Measurements from ENCODE around the gene KAZN. TPM values are rescaled to one million over a fixed set of nuclear protein-coding genes. Genes with fewer than 3 reads are reported as not detected.
A peak's percentile ranks its signal among the peaks of the same experiment; 100 is the strongest.
"Not testable (repeated sequence)": the region's sequence is repeated elsewhere in the genome, so short reads cannot be mapped to it uniquely, and the experiment has no call there.

Gene KAZN
- polyA plus RNA-seq, 1 donor = 14.6 TPM

GRCh38 chr1:14961661-14962267, 363.3 kb downstream of the KAZN start:
- DNase-seq = no peak

GRCh38 chr1:14962407-14962806, 363.9 kb downstream of the KAZN start:
- DNase-seq = no peak

DNA sequence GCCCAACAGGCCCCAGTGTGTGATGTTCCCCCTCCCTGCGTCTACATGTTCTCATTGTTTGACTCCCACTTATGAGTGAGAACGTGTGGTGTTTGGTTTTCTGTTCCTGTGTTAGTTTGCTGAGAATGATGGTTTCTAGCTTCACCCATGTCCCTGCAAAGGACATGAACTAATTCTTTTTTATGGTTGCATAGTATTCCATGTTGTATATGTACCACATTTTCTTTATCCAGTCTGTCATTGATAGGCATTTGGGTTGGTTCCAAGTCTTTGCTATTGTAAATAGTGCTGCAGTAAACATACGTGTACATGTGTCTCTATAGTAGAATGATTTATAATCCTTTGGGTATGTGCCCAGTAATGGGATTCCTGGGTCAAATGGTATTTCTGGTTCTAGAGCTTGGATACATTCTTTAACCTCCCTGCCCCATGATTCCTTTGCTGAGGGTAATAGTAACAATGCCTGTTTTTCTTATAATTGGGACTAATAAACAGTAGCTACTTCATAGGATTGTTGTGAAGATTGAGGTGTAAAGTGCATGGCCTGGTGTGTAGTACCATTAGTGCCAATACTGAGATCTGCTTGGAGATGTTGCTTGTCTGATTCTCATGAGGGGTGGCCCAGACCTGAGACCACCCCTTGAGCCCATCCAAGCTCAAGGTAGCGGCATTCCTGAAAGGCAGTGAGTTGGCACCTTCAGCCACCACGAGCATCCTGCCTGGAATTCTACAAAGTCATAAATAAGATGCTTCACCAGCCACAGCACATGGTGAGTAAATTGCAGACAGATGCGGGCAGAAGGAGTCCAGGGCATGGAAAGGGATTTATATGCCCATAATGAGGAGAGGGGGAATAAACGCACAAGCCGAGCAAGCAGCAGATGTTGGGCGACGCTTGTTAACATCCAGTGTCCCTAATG, 365.6 kb downstream of the KAZN start:
- not testable (repeated sequence) for DNase-seq

- DNase-seq = no peak
Measured at GRCh38 chr1:14964711-14965055, 366.2 kb downstream of the KAZN start.

GRCh38 chr1:14968251-14968851, 369.9 kb downstream of the KAZN start:
- DNase-seq = no peak

GRCh38 chr1:14969006-14969405, 370.5 kb downstream of the KAZN start:
- no peak for DNase-seq

DNA sequence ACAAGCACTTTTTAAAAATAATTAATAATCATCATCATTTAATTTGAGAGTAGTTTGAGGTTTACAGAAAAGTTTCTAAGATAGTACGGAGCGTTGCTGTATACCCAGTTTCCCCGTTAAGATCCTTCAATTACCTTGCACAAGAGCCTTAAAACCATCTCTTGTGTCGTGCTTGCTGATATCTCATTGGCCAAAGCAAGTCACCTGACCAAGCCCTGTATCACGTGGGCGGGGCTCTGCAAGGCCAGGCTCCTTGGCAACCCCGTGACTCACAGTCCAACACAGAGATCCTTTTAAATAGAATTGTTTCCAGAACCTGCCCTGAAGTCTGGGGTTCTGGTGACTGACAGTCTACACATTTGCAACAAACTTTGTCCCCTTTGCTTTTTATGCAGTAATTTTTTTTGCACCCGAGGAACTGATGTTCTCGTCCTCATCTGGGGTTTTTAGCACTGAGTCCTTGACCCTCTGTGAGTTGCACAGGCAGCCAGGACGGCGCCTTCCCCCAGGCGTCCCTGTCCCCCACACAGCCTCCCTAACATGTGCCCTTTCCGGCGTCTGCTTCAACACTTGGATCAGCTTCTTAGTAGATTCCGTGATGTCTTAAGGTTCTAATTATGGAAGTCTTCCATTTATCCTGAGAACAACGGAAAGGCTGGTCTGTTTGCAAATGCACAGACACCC, 371.8 kb downstream of the KAZN start:
- no peak for DNase-seq

DNA sequence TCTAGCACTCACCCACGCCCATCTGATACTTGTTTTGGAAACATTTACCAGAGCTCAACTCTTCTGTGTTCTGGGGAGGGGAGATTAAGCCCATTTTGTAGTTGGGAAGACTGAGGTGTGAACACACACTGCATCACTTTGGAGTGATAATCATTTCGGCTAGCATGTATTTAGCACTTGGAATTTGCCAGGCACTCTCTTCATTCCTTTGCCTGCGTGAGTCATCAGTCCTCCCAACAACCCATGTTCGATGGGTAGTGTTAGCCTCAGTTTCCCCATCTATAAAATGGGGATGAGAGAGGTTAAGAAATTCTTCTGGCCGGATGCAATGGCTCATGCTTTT, 372.3 kb downstream of the KAZN start:
- DNase-seq = no peak

DNA sequence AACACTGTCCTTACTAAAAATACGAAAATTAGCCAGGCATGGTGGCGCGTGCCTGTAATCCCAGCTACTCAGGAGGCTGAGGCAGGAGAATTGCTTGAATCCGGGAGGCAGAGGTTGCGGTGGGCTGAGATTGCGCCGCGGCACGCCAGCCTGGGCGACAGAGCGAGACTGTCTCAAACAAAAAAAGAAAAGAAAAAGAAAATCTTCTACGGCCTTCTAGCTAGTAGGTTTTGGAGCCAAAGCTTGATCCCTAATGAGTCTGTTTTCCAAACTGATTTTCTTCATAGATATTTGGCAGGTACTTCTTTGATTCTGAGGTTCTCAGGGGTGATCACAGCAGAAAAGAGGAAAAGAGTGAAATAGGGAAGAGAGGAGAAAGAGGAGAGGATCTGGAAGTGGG, 372.7 kb downstream of the KAZN start:
- no peak for DNase-seq

- no peak for DNase-seq
Measured at GRCh38 chr1:14972107-14972506, 373.6 kb downstream of the KAZN start.

- no peak for DNase-seq
Measured at GRCh38 chr1:14973773-14974172, 375.3 kb downstream of the KAZN start.

GRCh38 chr1:14974361-14974760, 375.9 kb downstream of the KAZN start:
- DNase-seq = no peak

GRCh38 chr1:14975119-14975518, 376.6 kb downstream of the KAZN start:
- DNase-seq = no peak

- DNase-seq = no peak
Measured at GRCh38 chr1:14976256-14976655, 377.8 kb downstream of the KAZN start.

DNA sequence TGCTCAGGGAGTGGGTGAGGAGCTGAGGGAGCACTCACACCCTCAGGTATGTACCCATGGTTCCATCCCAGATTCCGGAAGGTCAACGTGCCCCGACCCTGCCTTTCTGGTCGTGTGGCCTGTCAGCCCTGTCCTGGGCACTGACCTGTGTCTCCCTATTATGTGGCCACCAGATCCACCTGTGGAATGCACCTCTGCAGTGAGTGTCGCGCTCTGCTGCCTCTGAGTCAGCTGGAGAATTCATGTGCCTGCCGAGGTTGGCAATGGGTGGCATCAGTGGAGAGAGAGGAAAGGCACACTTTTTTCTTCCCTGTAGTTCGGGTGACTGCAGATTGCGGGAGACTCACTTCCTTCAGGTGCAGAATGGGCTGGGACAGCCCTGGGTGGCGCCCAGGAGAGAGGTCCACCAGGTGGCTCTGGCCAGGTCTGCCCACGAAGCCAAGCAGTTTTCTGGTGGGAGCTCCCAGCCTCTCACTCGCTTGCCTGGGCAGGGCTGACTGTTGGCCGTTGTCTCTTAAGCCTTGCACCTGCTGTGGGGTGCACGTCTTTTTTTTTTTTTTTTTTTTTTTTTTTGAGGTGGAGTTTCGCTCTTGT, 378.9 kb downstream of the KAZN start:
- no peak for DNase-seq

DNA sequence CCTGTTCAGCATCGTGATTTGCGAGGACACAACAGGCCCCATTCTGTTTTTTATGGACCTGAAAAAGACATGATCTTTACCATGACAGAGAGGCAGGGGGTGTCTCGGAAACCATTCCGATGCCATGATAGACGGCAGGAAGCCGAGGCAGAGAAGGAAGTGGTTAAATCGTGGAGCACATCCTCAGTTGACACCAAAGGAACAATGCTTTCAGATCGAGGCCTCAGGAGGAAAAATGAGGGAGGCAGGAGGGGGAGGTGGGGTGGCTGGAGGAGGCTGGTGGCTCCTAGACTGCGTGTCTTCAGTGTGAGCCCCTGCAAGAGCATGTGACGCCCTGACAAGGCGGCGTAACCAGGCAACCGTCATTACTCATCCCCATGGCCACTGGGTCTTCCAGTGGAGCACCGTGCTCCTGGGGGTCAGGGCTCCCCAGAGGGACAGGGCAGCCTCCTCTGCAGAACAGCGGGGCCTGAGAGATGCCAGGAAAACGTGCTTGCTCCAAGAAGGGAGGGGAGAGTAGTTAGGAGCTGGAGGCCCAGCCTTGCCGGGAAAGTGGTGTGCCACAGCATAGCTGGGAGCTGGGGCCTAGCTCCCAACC, 382.2 kb downstream of the KAZN start:
- no peak for DNase-seq

GRCh38 chr1:14982029-14982428, 383.5 kb downstream of the KAZN start:
- no peak for DNase-seq

DNA sequence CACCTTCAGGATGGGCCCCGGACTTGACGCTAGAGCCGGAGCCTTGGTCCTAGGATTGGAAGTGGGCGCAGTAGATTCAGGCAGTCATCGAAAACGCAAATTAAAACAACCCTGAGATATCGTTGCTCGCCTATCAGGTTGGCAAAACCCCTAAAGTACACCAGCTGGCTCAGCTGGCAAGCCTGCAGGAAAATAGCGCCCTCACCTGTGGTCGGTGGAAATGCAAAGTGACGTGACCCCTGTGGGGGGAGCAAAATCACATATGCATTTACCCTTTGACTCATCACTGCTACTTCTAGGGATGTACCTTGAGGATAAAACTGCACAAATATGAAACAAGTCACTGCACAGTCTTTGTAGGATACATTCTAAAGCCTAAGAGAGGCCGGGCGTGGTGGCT, 384.8 kb downstream of the KAZN start:
- DNase-seq = no peak

GRCh38 chr1:14986168-14986567, 387.7 kb downstream of the KAZN start:
- DNase-seq = no peak

DNA sequence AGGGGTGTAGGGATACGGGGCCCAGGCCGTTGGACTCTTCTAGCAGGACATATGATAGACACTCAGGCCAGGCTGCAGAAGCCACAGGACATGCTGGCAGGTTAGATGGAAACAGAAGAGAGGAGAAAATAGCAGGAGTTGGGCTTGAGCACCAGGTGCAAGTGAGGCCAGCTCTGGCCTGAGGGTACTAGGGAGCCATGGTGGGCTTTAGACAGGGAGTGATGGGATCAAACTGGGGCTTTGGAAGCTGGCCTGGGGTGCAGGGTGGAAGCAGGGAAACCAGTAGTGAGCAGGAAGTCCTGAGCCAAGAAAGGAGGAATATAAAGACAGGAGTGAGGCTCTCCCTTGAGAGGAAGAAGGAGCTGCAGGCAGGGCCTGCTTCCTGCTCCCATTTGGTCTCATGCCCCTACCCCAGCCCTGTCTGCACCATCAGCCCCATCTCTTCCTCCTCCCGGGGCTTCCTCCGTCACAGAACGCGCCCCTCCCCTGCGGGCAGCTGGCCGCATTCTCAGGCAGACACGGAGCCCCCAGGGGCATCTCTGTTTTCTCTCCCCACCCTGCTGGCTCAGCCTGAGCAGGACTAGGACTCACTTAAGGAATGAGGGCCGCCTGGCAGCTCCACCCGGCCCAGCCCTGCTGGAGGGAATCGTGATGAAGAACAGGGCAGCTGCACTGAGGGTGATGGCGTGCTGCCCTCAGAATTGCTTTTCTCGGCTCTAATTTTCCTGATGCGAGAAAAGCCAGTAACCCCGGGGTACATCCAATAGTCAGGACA, 389.5 kb downstream of the KAZN start:
- DNase-seq = peak; percentile 51

- no peak for DNase-seq
Measured at GRCh38 chr1:14988636-14989035, 390.2 kb downstream of the KAZN start.

Measured in hindlimb muscle (tissue), 1 donor.